A673 (cell line): Measurements from ENCODE around the gene AGAP1. TPM values are rescaled to one million over a fixed set of nuclear protein-coding genes. Genes with fewer than 3 reads are reported as not detected.

Source experiments
- BruUV-seq: library from RNA; stranded (reverse); fragments of 400-500 nt; replicated peaks from 2 replicates; lab custom pipeline; 2021; lab: Mats Ljungman, UMichigan
- CTCF ChIA-PET: fragments of 300-600 bp; sonication (Branson Sonifier 250); formaldehyde crosslinking; loops from one replicate; lab custom pipeline; 2022; ENCODE audit warnings: antibody characterized with exemption; lab: Charles Lee
- POLR2A ChIA-PET: fragments of 300-600 bp; sonication (Branson Sonifier 250); formaldehyde crosslinking; loops from one replicate; lab custom pipeline; 2022; ENCODE audit warnings: antibody characterized with exemption; ENCODE audit not compliant: low non-redundant PET; lab: Charles Lee
- DNase-seq: peaks from one replicate; pipeline ENCODE4 v3.0.0-alpha.2; 2015; ENCODE audit warnings: low spot score
- H3K27ac ChIP-seq: fragments of 200-600 bp; sonication (generic); 2 replicates; pipeline ENCODE4 v1.5.1; 2016; ENCODE audit warnings: mixed run types, low read depth, mild to moderate bottlenecking, mixed read lengths, antibody characterized with exemption, low read length; ENCODE audit not compliant: poor library complexity, severe bottlenecking
- H3K27me3 ChIP-seq: fragments of 200-600 bp; sonication (generic); replicated peaks from 2 replicates; pipeline ENCODE4 v1.6.1; 2017; ENCODE audit warnings: mixed run types, low read depth, mild to moderate bottlenecking, mixed read lengths, antibody characterized with exemption, low read length; ENCODE audit not compliant: insufficient read depth, poor library complexity
- H3K36me3 ChIP-seq: fragments of 200-600 bp; sonication (generic); 2 replicates; pipeline ENCODE4 v1.6.1; 2016; ENCODE audit warnings: mixed run types, mild to moderate bottlenecking, mixed read lengths, antibody characterized with exemption, low read length; ENCODE audit not compliant: insufficient read depth, poor library complexity, severe bottlenecking
- H3K4me1 ChIP-seq: fragments of 200-600 bp; sonication (generic); 2 replicates; pipeline ENCODE4 v1.6.1; 2017; ENCODE audit warnings: mixed run types, mild to moderate bottlenecking, mixed read lengths, antibody characterized with exemption, low read length; ENCODE audit not compliant: insufficient read depth, poor library complexity, severe bottlenecking
- H3K4me3 ChIP-seq: fragments of 200-600 bp; sonication (generic); 2 replicates; pipeline ENCODE4 v1.5.1; 2016; ENCODE audit warnings: low read depth, mixed run types, mild to moderate bottlenecking, mixed read lengths, low read length; ENCODE audit not compliant: poor library complexity, severe bottlenecking
- H3K9me3 ChIP-seq: fragments of 200-600 bp; sonication (generic); 2 replicates; pipeline ENCODE4 v1.6.1; 2016; ENCODE audit warnings: mixed run types, low read depth, mild to moderate bottlenecking, mixed read lengths, antibody characterized with exemption, low read length; ENCODE audit not compliant: poor library complexity, severe bottlenecking
- EZH2 ChIP-seq: fragments of 200-600 bp; sonication (generic); IDR thresholded peaks from 2 replicates; pipeline ENCODE4 v1.6.1; 2017; ENCODE audit warnings: borderline replicate concordance, low read depth, mild to moderate bottlenecking, mixed read lengths, antibody characterized with exemption, low read length; ENCODE audit not compliant: poor library complexity, severe bottlenecking
- intact Hi-C: fragments of 100-400 bp; cut with micrococcal nuclease; formaldehyde crosslinking; loops from one replicate; pipeline ENCODE4 v1.10.0; 2022; ENCODE audit not compliant: unreplicated experiment
- total RNA-seq: library from RNA; stranded (reverse); gene quantifications from 2 replicates; pipeline ENCODE4 v1.2.3, GENCODE V29; 2021
- TF ChIP-seq, protein P1 (sequence below): fragments of 300-800, 200-600 bp; sonication (generic); conservative IDR thresholded peaks from 2 replicates; pipeline ENCODE4 v1.5.1; 2017; ENCODE audit warnings: low read depth, mild to moderate bottlenecking, antibody characterized with exemption, low read length, moderate library complexity, mixed read lengths

The AGAP1 gene
- total RNA-seq, 1 experiment from 2014 or later = 25.3 TPM

DNA sequence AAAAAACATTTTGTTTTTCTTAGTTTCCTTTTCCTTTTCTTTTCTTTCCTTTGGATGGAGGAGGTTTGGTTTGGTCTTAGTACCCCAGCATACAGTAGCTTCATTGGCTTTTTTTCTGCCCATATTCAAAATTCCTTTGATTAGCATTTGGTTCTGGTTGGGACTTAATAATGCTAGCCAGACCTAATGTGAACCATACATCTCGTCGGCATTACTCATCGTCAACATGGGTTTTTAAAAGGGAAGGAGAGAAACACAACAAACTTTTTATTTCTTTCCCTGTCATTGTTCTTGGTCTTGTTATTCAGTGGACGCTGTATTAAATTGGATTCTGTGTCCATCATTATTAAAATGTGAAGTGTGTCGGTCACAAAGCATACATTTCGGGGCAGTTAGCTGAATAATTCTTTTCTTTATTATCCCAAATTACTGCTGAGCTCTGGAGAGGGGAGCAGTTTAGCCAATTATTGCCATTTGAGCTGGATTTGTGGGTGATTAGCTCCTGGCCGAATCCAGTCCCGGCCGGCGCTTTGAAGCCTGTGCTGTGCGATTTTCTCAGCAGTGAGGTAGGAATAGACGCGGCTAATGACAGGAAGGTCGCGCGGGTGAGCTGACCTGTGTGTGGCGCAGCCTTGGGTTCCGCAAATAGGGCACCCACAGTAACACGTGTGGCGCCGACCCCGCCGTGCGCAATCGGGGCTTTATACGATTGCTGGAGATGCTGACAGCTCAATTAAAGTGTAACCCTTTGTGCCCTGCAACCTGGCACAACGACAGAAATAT is 371.1 kb downstream of the AGAP1 start:
- Histone ChIP-seq H3K4me3 (no peak overlapping the region), H3K27me3 (no peaks in the 10 kb centered on the region), H3K27ac (no peak overlapping the region), H3K36me3 (no peaks in the 10 kb centered on the region), H3K9me3 (no peaks in the 10 kb centered on the region), H3K4me1 (peaks cover 16% of the 10 kb centered on the region)
- POLR2A ChIA-PET = no interaction called here
- CTCF ChIA-PET = no interaction called here
- intact Hi-C loops = loop anchor here (5.0 kb wide), 1 partner anchor 312 kb away; no protein-coding TSS in a partner anchor
- no peak for DNase-seq
- TF ChIP-seq, protein P1, sequence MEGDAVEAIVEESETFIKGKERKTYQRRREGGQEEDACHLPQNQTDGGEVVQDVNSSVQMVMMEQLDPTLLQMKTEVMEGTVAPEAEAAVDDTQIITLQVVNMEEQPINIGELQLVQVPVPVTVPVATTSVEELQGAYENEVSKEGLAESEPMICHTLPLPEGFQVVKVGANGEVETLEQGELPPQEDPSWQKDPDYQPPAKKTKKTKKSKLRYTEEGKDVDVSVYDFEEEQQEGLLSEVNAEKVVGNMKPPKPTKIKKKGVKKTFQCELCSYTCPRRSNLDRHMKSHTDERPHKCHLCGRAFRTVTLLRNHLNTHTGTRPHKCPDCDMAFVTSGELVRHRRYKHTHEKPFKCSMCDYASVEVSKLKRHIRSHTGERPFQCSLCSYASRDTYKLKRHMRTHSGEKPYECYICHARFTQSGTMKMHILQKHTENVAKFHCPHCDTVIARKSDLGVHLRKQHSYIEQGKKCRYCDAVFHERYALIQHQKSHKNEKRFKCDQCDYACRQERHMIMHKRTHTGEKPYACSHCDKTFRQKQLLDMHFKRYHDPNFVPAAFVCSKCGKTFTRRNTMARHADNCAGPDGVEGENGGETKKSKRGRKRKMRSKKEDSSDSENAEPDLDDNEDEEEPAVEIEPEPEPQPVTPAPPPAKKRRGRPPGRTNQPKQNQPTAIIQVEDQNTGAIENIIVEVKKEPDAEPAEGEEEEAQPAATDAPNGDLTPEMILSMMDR = no peak
- no peak for TF ChIP-seq EZH2
- no TSS peak for BruUV-seq

- intact Hi-C loops = no loop called here
- no peaks in the 10 kb centered on the region for H3K27me3 ChIP-seq
- H3K9me3 ChIP-seq = peaks cover 5% of the 10 kb centered on the region
- ChIA-PET POLR2A (no interaction called here), CTCF (no interaction called here)
- DNase-seq = no peak
- TF ChIP-seq, protein P1 = no peak
- TF ChIP-seq EZH2 = no peak
- H3K4me1 ChIP-seq = peaks cover 2% of the 10 kb centered on the region
- H3K36me3 ChIP-seq = no peaks in the 10 kb centered on the region
- no peak overlapping the region for H3K4me3 ChIP-seq
- no TSS peak for BruUV-seq
- no peak overlapping the region for H3K27ac ChIP-seq
Measured at GRCh38 chr2:235866373-235866772, 372.5 kb downstream of the AGAP1 start.

DNA sequence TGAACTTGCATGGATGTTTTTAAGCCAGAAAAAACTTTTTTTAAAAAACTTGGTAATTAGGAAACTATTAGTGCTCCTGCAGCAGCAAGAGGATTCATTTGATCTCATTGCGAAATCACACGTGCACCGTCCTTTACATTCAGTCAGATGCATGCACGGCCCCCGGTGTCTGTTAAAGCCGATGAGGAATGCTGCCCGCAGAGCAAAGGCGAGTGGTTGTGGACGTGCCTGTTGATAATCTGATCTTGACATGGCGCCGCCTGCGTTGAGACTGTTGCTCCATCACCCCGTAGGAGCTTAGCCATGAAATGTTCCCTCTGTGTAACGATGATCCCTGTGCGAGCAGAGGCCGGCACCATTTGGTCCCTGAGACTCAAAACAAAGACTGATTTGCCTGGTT is 374.4 kb downstream of the AGAP1 start:
- no TSS peak for BruUV-seq
- intact Hi-C loops = no loop called here
- Histone ChIP-seq H3K9me3 (peaks cover 5% of the 10 kb centered on the region), H3K27ac (no peak overlapping the region), H3K4me1 (no peaks in the 10 kb centered on the region), H3K4me3 (no peak overlapping the region), H3K36me3 (no peaks in the 10 kb centered on the region), H3K27me3 (no peaks in the 10 kb centered on the region)
- TF ChIP-seq, protein P1 = no peak
- no peak for TF ChIP-seq EZH2
- CTCF ChIA-PET = no interaction called here
- no peak for DNase-seq
- POLR2A ChIA-PET = no interaction called here
